COR-L47 (cell line): ENCODE measurements around the gene FAM171A1.
"Not testable (repeated sequence)": the region's sequence is repeated elsewhere in the genome, so short reads cannot be mapped to it uniquely, and the experiment has no call there.

ENCODE experiments used
- DNase-seq: peaks from one replicate; lab custom pipeline; 2025; lab: John Stamatoyannopoulos, UW

The FAM171A1 gene

DNA sequence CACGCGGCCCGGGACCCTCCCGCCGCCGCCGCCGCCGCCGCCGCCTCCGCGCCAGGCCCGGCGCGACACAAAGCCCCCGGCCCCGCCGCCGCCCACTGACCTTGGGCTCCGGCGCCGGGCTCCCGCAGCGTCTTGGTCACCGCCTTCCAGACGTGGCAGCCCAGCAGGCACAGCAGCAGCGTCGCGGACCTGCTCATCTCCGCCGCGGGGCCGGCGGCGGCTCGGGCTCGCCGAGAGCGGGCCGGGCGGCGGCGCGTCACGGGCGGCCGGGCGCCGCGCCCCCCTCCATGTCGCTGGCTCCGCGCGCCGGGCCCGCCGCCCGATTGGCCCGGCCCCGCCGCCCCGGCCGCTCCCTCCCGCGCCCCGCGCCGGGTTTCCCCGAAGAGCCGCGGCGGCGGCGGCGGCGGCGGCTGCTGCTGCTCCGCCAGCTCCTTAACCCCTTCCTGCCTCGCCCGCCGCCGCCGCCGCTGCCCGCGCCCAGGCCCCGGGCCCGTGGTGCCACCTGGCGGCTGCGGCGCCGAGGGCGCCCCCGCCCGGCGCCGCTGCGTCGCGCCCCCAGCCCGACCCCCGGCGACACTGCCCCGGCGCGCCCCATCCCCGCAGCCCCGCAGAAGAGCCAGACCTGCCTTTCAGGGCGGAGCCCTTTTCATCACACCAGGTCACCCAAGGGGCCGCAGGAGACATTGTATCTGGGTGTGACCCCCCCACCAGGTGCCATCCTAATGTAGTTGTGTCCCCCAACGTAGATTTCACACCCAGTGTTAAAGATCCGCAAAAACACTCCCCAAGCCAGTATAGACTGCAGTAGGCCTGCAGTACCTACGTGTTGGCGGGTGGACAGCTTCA, at the start of gene FAM171A1:
Gene FAM171A1, minus strand, starts transcription at position 434 of the 846 bp plus-strand sequence. Its CDS starts 237 bp downstream, at position 197.
- DNase-seq: peak; percentile 46

DNA sequence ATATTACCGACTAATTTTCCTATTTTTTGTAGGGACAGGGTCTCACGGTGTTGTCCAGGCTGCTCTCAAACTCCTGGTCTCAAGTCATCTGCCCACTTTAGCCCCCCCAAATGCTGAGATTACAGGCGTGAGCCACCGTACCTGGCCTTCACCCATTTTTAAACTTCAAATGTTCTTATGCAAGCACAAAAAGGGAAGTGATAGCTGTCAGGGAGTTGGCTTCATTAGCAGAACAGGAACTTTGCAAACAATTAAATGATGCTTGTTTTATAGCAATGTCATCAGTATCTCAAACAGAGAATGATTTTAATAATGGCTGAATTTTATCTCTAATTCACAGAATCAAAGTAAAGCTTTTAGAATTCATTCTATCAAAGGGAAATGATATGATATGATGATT, 49.8 kb upstream of the FAM171A1 start:
- no peak for DNase-seq

DNA sequence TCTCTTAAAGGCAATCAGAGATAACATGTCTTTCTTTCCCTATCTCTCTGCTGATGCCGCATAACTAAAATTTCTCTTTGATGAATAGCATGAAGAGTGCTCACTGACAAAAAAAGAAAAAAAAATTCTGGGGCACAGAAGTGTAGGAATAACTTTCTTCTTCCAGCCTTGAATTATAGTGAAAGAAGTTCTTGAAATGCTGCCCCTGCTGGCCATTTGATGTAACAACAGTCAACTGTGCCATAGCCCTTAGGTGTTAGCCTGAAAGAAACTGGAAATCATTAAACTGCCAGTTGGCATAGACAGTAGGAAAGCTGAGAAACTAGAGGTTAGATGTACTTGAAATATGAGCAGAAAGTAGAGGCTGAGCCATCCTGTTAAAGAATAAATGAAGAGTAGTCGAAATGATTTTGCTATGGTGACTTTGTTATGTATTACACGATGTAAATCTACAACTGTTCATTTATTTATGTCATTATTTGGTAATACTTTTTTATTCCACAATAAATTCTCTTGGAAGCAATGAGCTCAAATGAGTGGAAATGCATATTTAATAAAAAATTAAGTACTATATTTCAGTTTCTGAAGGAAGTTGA, 48.3 kb upstream of the FAM171A1 start:
- no peak for DNase-seq

DNA sequence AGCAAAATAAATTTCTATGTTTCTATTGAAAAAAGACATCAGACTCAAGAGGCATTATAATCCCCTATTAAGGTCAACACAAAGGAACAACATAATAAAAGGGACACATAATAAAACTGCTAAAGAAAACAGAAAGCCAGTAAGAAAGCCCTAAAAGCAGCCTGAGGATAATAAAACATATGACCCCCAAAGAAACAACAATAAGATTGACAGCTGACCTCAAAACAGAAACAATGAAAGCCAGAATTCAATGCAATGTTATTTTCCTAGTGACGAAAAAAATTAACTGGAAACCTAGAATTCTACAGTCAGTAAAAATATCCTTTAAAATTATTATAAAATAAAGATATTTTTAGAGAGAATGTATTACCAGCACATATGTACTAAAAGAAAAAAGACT, 44.9 kb upstream of the FAM171A1 start:
- DNase-seq: no peak

DNA sequence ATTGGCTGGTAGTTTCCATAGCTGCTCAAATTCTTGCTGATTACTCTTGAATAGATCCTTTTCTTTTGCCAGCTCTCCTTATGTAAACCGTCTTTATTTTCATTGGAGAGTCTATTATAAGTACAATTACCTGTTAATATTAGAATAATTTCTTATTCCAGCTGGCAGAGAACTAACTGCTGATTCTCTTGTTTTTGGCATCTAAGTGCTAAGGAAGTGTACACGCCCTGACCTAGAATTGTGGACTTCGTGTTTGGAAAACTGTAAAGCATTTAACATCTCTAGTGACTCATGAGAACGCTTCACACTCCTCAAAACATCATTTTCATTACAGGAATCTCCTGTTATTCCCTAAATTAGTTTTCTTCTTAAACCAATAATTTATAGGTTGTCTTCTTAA, 39.9 kb upstream of the FAM171A1 start:
- DNase-seq: no peak

DNA sequence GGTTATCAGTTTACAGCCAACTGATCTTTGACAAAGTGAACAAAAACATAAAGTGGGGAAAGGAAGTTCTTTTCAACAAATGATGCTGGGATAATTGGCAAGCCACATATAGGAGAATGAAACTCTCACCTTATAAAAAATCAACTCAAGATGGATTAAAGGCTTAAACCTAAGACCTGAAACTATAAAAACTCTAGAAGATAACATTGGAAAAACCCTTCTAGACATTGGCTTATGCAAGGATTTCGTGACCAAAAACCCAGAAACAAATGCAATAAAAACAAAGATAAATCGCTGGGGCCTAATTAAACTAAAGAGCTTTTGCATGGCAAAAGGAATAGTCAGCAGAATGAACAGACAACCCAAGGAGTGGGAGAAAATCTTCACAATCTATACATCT, 38.3 kb upstream of the FAM171A1 start:
- DNase-seq: not testable (repeated sequence)

DNA sequence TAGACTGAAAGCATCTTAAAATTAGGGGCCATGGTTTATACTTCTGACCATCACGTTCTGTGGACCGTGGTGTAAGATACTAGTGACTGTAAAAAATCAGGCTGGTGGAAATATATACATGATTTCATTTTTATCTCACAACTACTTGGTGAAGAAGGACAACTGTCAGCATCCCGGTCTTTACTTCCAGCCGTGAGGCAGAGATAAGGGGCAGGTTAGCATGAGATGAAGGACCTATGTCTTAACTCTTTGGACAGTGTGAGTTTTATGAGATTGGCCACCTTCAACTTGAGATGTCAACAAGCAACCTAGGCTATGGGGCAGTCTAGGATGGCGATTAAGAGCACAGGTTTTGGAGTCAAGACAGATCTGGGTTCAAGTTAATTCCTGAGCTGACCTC, 37.5 kb upstream of the FAM171A1 start:
- no peak for DNase-seq

DNA sequence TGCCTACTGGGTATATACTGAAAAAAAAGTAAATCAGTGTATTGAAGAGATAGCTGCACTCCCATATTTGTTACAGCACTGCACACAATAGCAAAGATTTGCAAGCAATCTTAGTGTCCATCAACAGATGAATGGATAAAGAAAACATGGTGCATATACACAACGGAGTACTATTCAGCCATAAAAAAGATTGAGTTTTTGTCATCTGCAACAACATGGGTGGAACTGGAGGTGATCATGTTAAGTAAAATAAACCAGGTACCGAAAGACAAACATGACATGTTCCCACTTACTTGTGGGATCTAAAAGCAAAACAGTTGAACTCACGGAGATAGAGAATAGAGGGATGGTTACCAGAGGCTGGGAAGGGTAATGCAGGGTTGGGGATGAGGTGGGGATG, 34.2 kb upstream of the FAM171A1 start:
- DNase-seq: no peak

DNA sequence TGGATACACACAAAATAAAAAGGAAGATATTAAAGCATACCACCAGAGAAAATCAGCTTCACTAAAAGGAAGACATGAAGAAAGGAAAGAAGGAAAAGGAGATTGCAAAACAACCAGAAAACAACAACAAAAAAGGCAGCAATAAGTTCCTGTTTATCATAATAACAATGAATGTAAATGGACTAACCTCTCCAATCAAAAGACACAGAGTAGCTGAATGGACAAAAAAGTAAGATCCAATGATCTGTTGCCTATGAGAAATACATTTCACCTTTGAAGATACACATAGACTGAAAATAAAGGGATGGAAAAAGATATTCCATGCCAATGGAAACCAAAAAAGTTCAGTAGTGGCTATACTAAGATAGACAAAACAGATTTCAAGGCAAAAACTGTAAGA, 30.3 kb upstream of the FAM171A1 start:
- DNase-seq: no peak

DNA sequence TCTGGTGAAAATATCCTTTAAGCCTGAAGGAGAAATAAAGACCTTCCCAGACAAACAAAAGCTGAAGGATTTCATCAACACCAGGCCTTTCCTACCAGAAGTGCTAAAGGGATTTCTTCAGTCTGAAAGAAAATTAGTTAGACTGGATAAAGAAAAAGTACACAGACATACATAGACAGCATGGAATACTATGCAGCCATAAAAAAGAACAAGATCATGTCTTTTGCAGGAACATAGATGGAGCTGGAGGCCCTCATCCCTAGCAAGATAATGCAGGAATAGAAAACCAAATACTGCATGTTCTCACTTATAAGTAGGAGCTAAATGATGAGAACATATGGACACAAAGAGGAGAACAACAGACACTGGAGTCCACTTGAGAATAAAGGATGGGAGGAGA, 29.4 kb upstream of the FAM171A1 start:
- DNase-seq: not testable (repeated sequence)

DNA sequence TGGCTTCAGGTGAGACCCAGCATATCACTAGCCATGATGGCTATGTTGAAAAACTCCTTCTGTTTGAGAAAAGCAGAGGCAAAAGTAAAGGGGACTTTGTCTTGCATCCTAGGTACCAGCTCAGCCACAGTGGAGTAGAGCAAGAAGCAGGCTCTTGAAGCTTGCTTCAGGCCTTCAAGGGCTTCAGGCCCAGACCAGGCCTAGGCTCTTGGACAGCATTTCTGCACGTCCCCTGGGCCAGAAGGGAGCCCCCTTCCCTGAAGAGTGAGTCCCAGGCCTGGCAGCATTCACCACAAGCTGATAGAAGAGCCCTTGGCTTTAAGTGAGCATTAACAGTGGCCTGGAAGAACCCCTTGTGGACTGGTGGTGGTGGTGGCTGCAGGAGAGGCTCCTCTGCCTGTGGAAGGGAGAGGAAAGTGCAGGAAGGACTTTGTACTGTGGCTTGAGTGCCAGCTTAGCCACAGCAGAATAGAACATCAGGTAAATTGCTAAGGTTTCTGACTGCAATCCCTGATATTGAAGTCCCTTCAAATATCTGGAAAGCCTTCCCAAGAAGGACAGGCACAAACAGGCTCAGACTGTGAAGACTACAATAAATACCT, 28.1 kb upstream of the FAM171A1 start:
- no peak for DNase-seq

DNA sequence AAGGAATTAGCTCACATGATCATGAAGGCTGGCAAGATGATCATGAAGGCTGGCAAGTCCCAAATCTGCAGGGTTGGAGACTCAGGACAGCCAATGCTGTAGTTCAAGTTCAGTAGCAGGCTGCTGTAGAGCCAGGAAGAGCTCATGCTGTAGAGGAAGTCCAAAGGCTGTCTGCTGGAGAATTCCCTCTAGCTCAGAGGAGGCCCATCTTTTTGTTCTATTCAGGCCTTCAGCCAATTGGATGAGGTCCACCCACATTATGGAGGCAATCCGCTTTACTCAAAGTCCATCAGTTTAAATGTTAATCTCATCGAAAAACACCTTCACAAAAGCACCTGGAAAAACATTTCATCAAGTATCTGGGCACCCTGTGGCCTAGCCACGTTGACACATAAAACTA, 24.8 kb upstream of the FAM171A1 start:
- DNase-seq: no peak

DNA sequence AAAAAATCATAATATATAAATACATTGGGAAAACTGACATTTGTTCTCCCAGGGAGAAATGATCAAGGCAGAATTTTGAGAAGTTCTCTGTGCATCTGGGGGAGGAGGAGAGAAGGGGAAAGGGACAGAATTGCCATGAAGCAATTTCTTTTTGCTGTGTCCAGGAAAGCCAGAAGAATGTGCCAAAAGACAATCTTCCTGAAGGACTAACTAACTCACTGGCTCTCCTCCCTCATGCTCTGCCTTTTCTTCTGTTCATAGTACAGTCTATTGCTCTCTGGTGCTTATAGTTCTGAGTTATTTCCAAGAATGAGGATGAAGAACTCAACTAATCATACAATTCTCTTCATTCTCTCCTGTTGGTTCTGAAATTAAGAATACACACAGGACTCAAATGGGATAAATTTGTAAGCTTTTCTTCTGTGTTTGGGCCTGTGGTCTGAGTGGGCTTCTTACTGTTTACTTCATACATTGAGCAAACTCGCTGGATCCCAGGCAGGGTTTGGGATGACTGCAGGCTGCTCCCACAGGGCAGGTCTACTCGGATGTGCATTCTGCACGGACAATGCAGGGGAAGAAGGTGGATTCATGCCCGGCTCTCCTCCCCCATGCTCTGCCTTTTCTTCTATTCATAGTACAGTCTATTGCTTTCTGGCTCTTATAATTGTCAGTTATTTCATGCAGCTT, 22.2 kb upstream of the FAM171A1 start:
- DNase-seq: no peak

DNA sequence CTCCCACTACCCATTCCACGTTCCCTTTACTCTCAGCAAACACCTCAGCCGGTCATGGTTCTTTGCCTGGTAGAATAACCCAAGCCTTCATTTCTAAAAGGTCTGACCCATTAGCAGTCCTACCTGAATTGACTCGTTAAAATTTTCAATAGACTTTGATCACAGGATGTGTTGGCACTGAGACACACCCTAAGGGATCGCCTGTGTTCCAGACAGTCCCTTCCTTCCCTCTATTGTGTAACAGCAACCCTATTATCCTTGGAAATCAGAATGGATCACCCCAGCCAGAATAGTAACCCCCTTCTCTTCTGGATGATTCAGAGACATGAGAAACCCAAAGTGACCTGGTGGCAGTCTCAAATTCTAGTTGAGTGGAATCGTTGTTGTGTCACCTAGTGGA, 20.4 kb upstream of the FAM171A1 start:
- no peak for DNase-seq

DNA sequence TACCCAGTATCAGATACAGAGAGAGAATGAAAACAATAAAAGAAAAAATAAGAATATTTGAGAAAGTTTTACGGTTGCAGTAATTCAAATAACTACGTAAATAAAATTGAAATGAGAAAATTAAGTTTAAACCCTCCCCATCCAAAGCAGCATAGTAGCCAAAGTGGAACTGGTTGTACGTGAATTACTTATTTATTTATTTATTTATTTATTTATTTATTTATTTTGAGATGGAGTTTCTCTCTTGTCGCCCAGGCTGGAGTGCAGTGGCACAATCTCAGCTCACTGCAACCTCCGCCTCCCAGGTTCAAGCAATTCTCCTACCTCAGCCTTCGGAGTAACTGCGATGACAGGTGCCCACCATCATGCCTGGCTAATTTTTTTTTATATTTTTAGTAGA, 17.1 kb upstream of the FAM171A1 start:
- DNase-seq: not testable (repeated sequence)

DNA sequence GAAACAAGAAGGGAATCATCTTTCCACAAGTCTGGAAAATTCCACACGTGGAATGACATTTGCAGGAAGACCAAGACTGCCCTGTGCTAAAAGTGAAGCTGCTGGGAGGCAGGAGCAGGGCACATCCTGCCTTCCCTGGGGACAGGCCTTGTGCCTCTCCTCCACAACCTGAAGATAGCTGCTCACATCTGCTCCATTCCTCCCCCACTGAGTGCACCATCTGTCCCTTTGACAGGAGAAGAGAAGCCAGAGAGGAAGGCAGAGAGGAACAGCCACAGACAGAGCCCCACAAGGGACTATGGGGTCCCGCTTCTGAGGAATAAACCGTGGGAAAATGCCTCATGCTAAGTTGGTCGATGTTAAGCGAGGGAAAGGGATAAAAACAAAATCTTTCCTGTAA, 15.9 kb upstream of the FAM171A1 start:
- DNase-seq: no peak

DNA sequence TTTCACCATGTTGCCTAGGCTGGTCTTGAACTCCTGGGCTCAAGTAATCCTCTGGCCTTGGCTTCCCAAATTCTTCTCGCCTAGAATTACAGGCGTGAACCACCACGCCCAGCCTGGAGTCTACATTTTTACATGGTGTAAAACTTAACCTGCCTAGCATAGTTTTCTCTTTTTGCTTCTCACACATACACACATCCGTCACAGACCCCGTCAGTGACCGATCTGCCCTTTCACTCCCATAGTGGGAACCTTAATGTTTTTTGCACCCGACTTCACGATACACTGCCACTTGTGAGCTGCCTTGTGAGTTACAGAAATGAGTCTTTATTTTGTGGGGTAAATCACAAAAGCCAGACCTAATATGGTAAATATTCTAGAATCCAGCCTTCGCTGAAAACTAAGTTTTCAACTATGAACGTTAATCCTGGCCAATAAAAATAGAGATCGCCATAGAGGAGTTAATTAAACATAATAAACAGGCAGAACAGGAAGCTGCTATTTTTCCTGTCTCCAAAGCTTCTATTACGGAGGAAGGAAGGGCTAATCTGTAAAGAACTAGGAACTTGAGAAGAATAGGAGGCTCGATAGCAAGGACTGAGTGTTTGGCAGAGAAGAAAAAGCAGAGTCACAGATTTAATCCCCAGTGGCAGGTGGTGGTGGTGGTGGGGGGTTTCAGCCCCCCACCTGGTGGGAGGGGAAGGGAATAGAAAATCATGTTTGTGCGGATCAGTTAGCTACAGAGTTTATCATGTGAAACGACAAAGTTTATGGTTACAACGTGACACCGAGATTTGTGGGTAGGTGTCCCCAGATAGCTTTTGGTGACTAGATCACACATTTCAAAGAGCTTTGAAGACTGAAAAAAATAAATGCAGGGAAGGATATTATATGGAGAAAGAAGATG, 14.7 kb upstream of the FAM171A1 start:
- DNase-seq: no peak

DNA sequence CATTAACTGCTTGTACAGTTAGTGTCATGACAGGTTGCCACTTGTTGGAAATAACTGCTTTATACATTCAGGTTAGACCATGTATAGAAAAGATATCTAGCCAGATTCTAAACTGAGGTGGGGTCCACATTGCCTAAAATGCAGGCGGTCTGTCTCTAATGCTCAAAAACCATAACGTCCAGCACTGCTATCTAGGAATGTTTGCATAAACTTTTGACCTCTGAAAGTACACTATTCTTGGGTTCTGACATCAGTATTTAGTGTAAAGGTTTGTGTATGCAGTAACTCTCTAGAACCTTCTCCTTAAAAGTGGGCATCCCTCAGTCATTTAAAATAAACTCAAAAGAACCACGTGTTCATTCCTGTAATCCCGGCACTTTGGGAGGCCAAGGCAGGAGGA, 10.3 kb upstream of the FAM171A1 start:
- no peak for DNase-seq

DNA sequence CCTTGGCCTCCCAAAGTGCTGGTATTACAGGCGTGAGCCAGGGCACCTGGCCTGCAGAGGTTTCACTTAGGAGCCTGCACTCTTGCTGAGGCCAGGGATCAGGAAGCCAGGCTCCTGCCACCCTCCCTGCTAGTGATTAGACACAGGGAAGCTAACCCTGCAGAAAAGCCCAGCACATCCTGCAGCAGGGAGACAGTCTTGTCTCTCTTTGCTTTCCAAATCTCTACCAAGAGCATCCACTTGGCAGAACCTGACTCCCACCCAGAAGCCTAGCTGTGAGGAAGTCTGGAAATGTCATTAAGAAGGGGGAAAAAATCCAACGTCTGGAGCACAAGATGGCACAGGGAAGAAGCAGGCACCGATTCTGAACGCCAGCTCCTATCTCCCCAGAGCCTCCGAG, 8.0 kb upstream of the FAM171A1 start:
- no peak for DNase-seq

DNA sequence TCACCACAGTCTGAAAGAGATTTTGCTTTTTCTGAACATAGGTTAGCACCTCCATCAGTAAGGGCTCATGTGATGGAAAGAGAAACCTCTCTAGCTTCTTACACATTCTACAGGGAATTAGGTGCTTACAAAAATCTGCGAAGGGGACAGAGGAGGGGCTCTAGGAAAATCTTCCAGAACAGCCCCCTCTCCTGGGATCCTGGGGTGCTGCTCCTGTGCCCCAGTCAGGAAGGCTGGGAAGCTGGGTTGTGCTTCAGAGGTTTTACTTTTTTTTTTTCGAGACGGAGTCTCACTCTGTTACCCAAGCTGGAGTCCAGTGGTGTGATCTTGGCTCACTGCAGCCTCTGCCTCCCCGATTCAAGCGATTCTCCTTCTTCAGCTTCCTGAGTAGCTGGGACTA, 7.5 kb upstream of the FAM171A1 start:
- DNase-seq: no peak

DNA sequence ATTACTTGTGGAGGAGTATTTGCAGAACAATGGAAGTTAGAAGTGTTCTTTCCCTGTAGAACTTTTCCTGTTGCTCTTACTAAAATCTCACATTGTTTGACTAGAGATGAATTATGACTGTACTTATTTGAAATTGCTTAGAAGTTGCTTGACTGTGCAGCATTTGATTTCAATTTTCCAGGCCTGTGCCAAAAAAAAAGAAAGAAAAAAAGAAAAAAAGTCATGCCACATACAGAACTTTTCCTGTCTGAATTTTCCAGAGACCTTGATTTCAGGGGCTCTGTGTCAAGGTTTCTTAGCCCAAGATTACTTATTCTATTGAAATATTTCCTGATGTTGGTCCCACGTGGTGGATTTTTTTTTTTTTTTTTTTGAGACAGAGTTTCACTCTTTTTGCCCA, 3.5 kb upstream of the FAM171A1 start:
- DNase-seq: no peak

DNA sequence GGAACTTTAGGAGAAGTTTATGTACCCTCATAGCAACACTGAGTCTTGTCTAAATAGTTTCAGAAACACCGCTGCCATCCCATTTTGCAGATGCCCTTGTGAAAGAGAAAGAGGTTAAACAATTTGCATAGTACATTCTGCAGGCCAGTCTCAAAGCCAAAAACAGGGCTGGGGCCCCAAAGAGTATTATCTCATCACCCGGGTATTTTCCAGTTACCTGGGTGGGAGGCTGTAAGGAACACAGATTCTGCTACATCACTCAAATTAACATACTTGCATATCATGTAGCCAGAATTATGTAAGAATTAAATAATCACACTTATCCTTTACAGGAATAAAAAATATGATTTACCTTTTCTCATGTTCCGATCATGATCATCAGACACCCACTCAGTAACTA, 3.1 kb upstream of the FAM171A1 start:
- no peak for DNase-seq
